Stimulated activated naive CD4-positive, alpha-beta T cell treated with Interleukin-2 at 50 U/mL for 16 hours (primary cell): ENCODE results near the gene SLC25A46.
"Not testable (repeated sequence)": the region's sequence is repeated elsewhere in the genome, so short reads cannot be mapped to it uniquely, and the experiment has no call there.

ENCODE experiments used
- DNase-seq: peaks from one replicate; lab custom pipeline; 2025; lab: John Stamatoyannopoulos, UW

The SLC25A46 gene

DNA sequence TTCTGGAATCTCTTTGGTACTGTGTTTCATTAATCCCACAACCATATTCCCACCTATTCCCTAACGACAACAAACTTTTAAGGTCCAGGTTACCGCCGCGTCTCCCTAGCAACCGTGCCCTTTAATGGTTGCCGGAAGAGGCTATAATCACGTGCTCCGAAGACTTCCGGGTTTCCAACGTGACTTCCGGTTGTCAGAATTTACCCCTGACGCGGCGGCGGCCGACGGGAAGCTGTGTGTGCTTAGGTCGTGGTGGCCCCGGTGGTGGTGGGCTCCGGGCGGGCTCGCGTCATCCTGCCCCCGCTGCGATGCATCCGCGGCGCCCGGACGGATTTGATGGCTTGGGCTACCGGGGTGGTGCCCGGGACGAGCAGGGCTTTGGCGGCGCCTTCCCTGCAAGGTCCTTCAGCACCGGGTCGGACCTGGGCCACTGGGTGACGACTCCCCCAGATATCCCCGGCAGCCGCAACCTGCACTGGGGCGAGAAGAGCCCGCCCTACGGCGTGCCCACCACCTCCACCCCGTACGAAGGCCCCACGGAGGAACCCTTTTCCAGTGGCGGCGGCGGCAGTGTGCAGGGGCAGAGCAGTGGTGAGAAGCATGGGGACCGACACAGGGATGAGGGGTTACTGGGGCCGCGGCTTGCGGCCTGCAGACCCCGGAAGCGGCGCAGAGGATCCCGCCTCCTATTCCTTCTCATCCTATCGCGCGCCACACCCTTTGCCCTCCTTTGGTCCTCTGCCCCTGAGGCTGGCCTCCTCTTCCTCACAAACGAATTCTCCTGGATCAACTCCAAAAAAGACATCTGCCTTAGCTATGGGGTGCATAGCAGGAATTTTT is at the start of gene SLC25A46:
Gene SLC25A46 (plus strand): TSS at position 196 of the 840 bp plus-strand sequence. CDS start 113 bp downstream, at position 309.
- DNase-seq = peak; percentile 86

DNA sequence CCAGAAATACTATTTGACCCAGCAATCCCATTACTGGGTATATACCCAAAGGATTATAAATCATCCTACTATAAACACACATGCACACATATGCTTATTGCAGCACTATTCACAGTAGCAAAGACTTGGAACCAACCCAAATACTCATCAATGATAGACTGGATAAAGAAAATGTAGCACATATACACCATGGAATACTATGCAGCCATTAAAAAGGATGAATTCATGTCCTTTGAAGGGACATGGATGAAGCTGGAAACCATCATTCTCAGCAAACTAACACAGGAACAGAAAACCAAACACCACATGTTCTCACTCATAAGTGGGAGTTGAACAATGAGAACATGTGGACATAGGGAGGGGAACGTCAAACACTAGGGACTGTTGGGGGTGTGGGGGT is 48.2 kb upstream of the SLC25A46 start:
- not testable (repeated sequence) for DNase-seq

DNA sequence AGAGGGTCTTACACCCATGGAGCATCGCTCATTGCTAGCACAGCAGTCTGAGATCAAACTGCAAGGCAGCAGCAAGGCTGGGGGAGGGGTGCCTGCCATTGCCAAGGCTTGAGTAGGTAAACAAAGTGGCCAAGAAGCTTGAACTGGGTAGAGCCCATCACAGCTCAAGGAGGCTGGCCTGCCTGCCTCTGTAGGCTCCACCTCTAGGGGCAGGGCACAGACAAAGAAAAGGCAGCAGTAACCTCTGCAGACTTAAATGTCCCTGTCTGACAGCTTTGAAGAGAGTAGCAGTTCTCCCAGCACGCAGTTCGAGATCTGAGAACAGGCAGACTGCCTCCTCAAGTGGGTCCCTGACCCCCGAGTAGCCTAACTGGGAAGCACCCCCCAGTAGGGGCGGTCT is 46.1 kb upstream of the SLC25A46 start:
- not testable (repeated sequence) for DNase-seq

DNA sequence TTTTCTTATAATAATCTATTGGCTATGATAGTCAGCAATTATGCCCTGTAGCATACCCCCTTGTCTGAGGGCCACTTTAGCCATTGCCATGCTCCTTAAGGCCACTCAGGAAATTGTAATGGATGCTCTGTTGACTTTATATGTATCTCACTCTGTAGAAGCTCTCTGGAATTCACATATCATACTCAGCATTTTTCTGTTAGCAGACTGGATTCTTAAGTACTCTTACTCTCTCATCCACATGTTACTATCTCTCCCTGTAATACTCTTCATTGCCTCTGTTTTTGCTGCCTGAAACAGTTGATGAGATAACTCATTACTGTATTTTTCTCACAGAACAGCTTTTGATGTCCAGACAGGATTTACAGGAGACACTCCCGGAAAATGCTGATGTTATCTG is 36.5 kb upstream of the SLC25A46 start:
- DNase-seq = no peak

DNA sequence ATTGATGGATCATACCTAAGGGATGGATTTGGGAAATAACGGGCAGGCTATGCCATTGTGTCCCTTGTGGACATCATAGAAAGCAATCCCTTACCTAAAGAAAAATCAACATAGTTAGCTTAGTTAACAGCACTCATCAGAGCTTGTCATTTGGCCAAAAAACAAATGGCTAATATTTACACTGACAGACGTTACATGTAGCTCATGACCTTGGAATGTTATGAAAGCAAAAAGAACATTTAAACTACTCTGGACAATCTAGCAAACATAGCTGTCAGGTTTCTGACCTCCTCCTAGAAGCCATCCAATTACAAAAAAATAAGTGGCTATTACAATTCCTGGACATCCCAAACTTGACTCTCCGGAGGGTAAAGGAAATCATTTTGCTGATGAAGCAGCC is 36.1 kb upstream of the SLC25A46 start:
- DNase-seq = no peak

DNA sequence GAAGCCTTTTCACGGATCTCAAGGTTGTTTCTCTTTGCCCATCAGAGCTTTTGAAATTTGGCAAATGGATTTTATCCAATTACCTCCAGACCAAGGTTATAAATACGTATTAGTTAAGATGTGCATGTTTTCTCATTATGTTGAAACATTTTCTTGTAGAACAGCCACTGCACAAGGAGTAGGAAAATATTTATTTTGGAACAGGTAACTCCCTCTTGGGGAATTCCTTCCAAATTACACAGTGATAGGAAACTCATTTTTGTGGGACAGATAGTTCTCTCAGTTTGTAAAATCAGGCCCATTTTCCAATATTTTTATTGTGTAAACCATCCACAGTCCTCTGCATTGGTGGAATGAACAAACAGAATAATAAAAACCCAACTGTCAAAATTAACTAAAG is 35.3 kb upstream of the SLC25A46 start:
- no peak for DNase-seq

DNA sequence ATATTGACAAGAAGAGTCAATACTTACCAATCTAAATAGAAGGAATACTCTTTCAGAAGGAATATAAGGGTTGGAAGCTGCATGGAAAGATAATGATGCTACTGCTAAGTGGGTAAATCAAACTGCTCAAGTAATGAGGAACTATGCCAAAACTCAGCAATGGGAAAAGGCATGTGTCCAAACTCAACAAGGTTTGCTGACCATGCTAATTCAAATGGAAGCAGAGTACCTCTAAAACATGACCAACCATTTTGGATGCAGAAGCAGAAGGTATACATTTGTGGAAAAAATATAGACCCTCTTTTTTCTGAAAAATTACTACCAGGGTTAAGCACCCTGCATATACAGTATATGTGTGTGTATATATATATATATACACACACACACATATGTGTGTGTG is 33.5 kb upstream of the SLC25A46 start:
- DNase-seq = no peak

DNA sequence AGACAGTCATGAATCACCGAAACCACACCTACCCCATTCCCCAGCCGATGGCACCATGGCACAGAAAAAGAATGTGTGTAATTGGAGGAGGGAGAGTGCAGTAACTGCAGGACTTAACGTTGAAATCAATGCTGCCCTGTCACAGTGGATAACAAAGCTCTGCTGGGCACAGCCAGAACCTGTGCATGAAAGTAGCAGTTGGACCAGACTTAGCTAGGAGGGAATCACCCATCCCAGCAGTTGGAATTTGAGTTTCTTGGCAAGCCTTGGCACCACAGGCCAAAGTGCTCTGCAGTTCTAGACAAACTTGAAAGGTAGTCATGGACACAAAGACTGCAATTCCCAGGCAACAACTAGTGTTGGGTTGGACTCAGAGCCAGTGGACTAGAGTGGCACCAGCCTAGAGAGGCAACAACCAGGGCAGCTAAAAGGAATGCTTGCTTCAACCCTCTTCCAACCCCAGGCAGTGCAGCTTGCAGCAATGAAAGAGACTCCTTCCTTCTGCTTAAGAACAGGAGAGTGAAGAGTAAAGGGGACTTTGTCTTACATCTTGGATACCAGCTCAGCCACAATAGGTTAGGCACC is 31.5 kb upstream of the SLC25A46 start:
- DNase-seq = no peak

DNA sequence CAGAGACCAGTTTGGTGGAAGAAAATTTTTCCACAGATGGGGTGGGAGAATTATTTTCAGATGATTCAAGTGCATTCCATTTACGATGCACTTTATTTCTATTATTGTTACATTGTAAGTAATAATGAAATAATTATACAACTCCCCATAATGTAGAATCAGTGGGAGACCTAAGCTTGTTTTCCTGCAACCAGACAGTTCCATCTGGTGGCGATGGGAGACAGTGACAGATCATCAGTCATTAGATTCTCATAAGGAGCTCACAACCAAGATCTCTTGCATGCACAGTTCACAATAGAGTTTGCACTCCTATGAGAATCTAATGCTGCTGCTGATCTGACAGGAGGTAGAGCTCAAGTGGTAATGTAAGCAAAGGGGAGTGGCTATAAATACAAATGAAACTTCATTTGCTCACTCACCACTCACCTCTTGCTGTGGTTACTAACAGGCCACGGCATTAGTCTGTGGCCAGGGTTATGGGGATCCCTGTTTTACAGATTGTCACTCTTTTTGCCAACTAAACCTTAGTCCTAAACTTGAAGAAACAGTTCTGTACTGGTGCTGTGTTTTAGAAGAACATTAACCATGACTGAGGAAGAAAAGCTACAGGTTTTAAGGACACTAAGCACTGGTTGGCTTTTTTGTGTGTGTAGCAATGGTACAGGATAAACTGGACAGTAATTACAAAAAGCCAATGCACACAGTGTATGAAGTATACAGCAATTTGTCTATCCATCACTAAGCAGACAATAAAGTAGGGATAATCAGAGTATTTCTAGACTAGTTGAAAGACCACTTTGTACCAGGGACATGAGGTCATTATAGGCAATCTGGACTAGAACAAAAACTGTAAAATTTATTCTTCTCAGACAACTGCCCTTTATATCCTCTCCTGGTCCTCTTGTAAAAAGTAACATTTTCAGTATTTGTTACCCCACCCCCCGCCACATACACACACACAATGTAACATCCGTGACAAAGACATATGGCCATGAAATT is 22.3 kb upstream of the SLC25A46 start:
- no peak for DNase-seq

DNA sequence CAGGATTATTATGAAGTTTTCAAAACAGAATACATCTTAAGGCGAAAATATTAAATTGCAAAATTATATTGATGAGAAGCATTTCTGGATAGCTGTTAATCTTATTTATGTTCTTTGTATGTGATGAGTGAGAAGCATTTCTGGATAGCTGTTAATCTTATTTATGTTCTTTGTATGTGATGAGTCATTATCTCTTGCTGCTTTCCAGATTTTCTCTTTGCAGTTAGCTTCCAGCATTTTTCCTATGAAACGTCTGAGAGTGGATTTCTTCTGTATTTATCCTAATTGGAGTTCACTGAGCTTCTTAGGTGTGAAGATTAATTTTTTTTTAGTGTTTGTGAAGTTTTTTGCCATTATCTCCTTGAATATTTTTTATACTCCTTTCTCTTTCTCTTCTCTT is 20.5 kb upstream of the SLC25A46 start:
- no peak for DNase-seq

DNA sequence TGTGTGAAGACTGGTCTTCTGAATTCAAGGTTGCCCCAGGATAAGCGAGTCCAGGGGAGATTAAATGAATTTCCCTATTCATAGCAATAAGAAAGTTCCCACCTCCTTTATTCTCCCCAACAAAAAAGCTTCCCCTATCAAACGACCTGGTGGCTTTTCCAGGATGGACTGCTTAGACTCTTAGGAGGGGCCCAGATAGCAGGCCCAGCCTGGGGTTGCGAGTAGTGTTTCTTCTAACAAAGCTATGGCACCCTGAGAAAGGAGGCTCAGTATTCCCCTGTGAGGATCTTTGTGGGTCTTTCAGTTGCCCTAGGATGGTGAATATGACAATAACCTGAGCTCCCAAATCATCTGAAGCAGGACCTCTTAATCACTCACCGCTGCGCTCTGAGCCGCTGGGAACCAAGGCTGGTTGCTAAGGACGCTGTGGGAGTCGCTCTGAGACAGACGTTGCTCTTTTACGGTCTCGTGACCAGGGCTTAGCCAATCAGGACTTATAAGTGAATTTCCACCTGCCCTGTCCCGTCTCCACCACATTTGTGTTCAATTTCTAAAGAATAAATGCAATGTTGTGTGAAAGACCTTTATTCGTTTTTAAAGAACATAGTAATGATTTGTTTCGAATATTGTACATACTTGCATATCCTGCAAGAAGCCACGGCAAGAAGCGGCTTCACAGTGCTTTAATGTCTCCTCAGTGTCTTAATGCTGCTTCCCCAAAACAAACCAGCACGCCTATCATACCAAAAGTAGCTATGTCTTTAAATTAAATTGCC is 12.4 kb upstream of the SLC25A46 start, which contains the start of gene TMEM232:
Gene TMEM232 (minus strand): TSS at position 423 of the 776 bp plus-strand sequence. CDS start 59,319 bp downstream, outside the sequence.
- DNase-seq = peak; percentile 71

DNA sequence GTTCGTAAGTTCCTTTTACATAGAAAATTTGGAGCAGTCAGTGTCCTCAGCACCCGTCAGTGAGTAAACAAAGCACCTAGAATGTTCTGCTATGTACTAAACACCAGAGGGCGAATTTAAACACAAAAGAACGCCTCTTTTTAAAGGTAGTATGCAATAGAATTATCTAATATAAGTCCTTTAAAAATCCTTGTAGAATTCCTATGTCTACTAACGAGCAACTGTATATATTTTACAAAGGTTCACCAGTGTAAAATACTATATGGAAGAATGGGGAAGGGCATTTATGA is 11.8 kb upstream of the SLC25A46 start:
- DNase-seq = no peak

DNA sequence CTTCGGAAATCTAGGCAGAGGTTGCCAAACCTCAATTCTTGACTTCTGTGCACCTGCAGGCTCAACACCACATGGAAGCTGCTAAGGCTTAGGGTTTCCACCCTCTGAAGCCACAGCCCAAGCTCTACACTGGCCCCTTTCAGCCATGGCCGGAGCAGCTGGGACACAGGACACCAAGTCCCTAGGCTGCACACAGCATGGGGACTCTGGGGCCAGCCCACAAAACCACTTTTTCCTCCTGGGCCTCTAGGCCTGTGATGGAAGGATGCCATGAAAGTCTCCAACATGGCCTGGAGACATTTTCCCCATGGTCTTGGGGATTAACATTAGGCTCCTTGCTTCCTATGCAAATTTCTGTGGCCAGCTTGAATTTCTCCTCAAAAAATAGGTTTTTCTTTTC is 7.3 kb upstream of the SLC25A46 start:
- not testable (repeated sequence) for DNase-seq

DNA sequence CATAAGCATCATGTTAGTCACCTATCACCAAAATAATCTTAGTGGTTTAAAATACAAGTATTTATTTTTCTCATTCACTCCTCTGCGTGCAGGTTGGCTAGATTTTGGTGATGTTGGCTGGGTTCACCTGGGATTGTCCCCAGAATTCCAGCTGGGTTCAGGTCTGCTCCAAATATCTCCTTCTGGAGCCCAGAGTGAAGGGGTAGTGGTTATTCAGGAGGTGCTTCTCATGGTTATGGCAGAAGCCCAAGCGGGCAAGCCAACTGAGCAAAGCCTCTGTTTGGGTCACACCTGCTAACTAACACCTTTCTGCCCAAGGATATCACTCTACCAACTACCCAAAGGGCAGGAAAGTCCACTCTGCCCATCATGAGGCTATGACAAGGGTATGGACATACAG is 4.7 kb upstream of the SLC25A46 start:
- no peak for DNase-seq

DNA sequence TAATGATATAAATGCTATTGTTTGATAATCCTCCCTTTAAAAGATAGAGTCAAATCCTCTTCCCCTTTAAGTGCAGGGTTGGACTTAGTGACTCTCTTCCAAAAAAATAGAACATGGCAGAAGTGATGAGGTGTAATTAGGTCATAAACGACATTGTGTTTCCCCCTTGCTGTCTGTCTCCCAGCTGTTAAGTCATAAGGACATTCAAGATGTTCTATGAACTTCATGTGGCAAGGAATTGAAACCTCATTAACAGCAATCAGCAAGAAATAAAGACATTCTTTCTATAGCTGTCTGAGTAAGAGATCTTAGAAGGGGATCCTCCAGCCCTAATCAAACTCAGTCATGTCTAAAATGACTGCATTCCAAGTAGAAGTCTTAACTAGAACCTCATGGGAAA is 3.3 kb upstream of the SLC25A46 start:
- no peak for DNase-seq

DNA sequence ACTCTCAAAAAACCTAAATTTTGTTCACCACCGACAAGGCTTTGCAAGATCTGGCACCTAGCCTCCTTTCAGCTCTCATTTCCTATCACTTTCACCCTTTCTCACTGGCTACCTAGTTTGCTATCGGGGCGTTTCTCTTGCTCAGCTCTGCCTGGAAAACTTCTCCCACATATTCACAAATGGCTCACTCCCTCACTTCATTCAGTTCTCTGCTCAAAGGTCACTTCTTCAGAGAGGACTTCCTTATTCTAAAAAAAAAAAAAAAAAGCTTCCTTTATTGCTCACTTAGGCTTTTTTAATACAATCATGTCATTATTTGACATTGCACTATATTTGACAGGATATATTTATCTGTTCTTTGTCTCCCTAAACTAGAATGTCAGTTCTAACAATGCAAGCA is 2.1 kb upstream of the SLC25A46 start:
- no peak for DNase-seq

DNA sequence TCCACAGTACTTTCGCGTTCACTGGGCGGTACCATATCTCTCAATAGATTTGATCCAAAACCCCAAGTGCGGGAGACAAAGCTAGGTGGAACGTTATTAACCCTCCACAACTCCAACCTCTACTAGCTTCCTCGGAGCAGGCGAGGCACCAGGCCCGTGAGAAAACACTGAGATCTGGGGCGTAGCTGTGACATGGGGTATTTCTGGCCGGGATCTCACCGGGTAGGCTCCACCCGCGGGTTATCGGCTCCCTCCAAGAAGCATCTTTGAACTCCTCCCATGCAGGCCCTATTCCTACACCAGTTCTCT is 350 bp upstream of the SLC25A46 start:
- peak; percentile 68 for DNase-seq

DNA sequence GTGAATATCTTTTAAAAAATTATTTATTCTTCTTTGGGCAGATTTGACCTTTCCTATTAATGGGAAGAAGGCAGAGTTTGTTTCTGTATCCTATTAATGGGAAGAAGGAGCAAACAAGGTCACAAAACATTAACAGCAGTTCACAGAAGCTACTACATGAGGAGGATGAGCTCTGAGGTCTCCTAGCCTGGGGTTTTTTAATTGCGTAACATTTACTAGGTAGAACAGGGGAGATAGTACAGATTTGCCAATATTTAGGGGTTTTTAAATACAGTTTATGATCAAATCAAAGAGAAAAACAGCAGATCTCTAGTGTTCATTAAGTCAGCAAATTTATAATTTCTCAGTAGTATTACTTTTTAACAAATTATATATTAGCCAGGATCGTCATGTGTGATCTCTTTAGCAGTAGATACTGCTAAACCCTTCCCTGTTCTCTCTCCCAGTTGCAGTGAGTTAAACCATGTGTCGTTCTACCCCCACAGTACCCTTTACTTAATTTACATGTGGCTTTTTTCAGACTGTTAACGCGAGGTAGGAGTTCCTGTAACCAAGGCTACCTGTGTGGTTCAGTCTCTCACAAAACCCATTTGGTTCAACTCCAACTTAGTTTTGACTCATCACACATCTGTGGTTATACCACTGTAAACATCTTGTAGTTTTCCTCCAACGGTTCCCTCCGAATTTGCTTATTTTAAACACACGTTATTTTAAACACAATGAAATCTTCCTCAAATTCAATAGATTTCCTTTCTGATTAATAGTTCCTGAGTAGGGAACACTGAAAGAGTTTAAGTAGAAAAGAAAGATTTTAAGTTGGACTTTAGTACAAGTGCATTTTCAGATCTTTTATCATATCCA is 13.3 kb downstream of the SLC25A46 start:
- DNase-seq = peak; percentile 5

DNA sequence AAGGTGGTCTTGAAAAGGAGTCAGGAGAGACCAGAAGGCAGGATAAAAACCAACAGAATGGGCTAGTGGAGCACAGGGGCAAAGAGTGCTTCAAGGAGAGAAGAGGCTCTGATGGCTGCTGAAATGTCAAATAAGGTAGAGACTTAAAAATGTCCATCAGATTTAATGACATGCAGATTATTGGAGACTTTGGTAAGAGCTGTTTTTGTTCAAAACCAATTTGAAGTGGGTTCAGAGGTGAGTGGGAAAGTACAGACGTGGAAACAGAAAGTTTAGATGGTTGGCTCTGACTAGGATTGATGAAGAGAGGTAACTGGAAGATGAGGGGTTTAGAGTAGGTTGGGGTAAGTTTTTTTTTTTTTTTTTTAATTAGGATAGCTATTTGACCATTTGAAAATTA is 14.1 kb downstream of the SLC25A46 start:
- DNase-seq = no peak

DNA sequence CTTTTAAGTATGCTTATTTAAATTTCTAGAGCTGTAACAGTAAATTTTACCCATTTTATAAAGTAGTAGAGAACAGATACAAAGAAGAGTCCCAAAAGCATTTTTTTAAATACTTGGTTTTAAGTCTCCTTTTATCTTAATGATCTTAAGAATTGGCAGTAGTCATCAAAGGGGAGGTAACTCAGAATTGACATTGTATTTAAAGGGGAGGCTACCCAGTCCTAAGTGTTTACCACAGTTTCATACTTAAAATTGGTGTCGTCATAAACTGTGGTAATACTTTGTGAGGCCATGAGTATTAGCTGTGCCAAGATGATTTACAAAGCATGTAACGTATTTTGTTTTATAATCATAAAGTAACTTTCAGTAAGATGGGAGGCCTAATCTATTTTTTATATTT is 14.8 kb downstream of the SLC25A46 start:
- no peak for DNase-seq

DNA sequence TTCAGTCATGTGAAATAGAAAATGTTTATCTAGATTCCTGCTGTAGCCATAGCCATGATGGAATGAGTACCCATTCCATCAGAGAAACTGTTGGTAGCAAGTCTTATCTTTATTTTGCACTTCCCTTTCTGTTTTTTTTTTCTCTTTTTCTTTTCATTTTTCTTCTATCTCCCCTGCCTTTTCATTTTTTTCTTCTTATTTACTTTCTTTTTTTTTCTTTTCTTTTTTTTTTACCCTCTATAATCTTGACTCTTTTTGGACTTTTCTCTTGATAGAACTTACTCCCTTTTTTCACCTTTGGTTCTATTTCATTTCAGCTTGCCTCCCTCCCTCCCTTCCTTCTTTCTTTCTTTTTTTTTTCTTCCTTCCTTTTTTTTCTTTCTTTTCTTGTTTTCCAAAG is 15.4 kb downstream of the SLC25A46 start:
- no peak for DNase-seq
